Astrocyte (in vitro differentiated cells and primary cell): ENCODE measurements around the gene ESPNL. TPM values are rescaled to one million over a fixed set of nuclear protein-coding genes. Genes with fewer than 3 reads are reported as not detected.

Source experiments
- DNase-seq: peaks from one replicate; pipeline ENCODE4 v3.0.0-alpha.2; 2010; ENCODE audit warnings: low read depth
- FAIRE-seq: peaks from 2 replicates; lab custom pipeline; 2011; peaks lifted over from hg19 to GRCh38; lab: Jason Lieb, UNC
- H2AFZ ChIP-seq: 2 replicates; pipeline ENCODE4 v1.6.0; 2012; ENCODE audit warnings: low read depth, low read length, inconsistent platforms
- H3K27ac ChIP-seq: 2 replicates; pipeline ENCODE4 v1.5.1; 2011; ENCODE audit warnings: low read depth, low read length, inconsistent platforms
- H3K27me3 ChIP-seq: 2 replicates; pipeline ENCODE4 v1.6.0; 2011; ENCODE audit warnings: low read length, inconsistent platforms; ENCODE audit not compliant: insufficient read depth
- H3K36me3 ChIP-seq: 2 replicates; pipeline ENCODE4 v1.5.1; 2011; ENCODE audit warnings: low read length, inconsistent platforms; ENCODE audit not compliant: insufficient read depth
- H3K4me1 ChIP-seq: 2 replicates; pipeline ENCODE4 v1.5.1; 2011; ENCODE audit warnings: low read length, inconsistent platforms; ENCODE audit not compliant: insufficient read depth
- H3K4me2 ChIP-seq: 2 replicates; pipeline ENCODE4 v1.6.0; 2012; ENCODE audit warnings: low read length, inconsistent platforms
- H3K4me3 ChIP-seq: 2 replicates; pipeline ENCODE4 v1.5.1; 2011; ENCODE audit warnings: low read depth, mild to moderate bottlenecking, low read length, inconsistent platforms; ENCODE audit not compliant: insufficient read depth
- H3K79me2 ChIP-seq: 2 replicates; pipeline ENCODE4 v1.6.0; 2012; ENCODE audit warnings: mild to moderate bottlenecking, low read length, inconsistent platforms; ENCODE audit not compliant: insufficient read depth
- H3K9ac ChIP-seq: 2 replicates; pipeline ENCODE4 v1.6.0; 2012; ENCODE audit warnings: mild to moderate bottlenecking, low read length, inconsistent platforms
- H3K9me3 ChIP-seq: 2 replicates; pipeline ENCODE4 v1.5.1; 2012; ENCODE audit warnings: low read depth, mild to moderate bottlenecking, low read length, inconsistent platforms; ENCODE audit not compliant: insufficient read depth
- H4K20me1 ChIP-seq: 2 replicates; pipeline ENCODE4 v1.6.0; 2012; ENCODE audit warnings: low read length, inconsistent platforms; ENCODE audit not compliant: insufficient read depth
- H3K27ac Mint-ChIP-seq: one replicate; pipeline ENCODE4 v1.8.0; 2021; ENCODE audit warnings: mild to moderate bottlenecking, mixed read lengths; ENCODE audit not compliant: unreplicated experiment
- H3K27me3 Mint-ChIP-seq: one replicate; pipeline ENCODE4 v1.8.0; 2021; ENCODE audit warnings: low read depth, mixed read lengths; ENCODE audit not compliant: unreplicated experiment
- H3K36me3 Mint-ChIP-seq: one replicate; pipeline ENCODE4 v1.8.0; 2021; ENCODE audit warnings: low read depth, mixed read lengths; ENCODE audit not compliant: unreplicated experiment
- H3K4me1 Mint-ChIP-seq: one replicate; pipeline ENCODE4 v1.8.0; 2021; ENCODE audit warnings: low read depth, mixed read lengths; ENCODE audit not compliant: unreplicated experiment
- H3K4me3 Mint-ChIP-seq: one replicate; pipeline ENCODE4 v1.8.0; 2021; ENCODE audit warnings: mild to moderate bottlenecking, moderate library complexity, mixed read lengths; ENCODE audit not compliant: unreplicated experiment
- H3K9me3 Mint-ChIP-seq: one replicate; pipeline ENCODE4 v1.8.0; 2021; ENCODE audit warnings: mild to moderate bottlenecking, mixed read lengths; ENCODE audit not compliant: unreplicated experiment
- EZH2 ChIP-seq: IDR thresholded peaks from 2 replicates; pipeline ENCODE4 v1.6.1; 2012; ENCODE audit warnings: mild to moderate bottlenecking, low read length, inconsistent platforms; ENCODE audit not compliant: insufficient read depth
- total RNA-seq: library from RNA; stranded (reverse); gene quantifications from 2 replicates; pipeline ENCODE4 v1.2.1, GENCODE V29; 2021
- TF ChIP-seq, protein P1 (sequence below): IDR thresholded peaks from 2 replicates; pipeline ENCODE4 v1.5.1; 2011; ENCODE audit warnings: low read depth, mild to moderate bottlenecking, inconsistent platforms, low read length, moderate library complexity; ENCODE audit not compliant: insufficient read depth

Gene ESPNL
- total RNA-seq, 1 donor from 2014 or later = not detected

DNA sequence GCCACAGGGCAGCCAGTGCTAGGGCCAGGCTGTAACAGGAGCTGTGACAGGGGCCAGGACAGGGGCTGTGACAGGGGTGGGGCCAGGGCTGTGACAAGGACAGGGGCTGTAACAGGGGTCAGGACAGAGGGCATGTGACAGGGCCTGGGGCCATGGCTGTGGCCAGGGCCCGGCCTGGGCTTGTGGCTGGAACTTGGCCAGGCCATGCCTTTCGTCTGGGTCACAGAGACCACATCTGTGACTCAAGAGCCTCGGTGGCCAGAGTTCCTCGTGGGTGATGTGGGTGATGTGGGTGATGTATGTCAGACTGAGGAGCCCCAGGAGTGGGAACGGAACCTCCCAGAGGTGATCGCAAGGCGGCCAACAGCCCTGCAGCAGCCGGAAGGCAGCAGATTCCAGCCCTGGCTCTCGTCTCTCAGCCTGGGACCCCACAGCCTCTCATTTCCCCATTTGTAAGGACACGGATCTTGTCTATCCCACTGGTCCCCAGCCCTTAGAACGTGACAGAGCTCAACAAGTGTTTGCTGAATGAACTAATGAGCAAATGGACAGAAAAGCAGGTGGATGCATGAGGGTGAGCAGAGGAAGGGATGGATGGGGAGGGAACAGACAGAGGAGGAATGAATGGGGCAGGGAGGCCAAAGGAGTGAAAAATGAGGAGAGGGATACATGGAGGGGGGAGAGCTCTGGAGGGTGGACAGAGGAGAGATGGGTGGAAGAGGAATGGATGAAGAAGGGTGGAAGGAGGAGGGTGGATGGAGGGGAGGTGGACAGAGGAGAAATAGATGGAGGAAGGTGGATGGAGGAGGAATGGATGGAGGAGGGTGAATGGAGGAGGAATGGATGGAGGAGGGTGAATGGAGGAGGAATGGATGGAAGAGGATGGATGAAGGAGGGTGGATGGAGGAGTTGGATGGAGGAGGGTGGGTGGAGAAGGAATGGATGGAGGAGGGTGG lies 17.3 kb downstream of the ESPNL start:
- Mint-ChIP-seq H3K36me3 (peaks cover 4% of the 10 kb centered on the region), H3K27ac (no peak overlapping the region), H3K9me3 (peaks cover 16% of the 10 kb centered on the region), H3K4me3 (no peak overlapping the region), H3K27me3 (peaks cover 26% of the 10 kb centered on the region), H3K4me1 (no peaks in the 10 kb centered on the region)
- H2AFZ ChIP-seq = no peak overlapping the region
- no peaks in the 10 kb centered on the region for H3K79me2 ChIP-seq
- H3K4me2 ChIP-seq = no peak overlapping the region
- peaks cover 5% of the 10 kb centered on the region for H3K27me3 ChIP-seq
- TF ChIP-seq, protein P1, sequence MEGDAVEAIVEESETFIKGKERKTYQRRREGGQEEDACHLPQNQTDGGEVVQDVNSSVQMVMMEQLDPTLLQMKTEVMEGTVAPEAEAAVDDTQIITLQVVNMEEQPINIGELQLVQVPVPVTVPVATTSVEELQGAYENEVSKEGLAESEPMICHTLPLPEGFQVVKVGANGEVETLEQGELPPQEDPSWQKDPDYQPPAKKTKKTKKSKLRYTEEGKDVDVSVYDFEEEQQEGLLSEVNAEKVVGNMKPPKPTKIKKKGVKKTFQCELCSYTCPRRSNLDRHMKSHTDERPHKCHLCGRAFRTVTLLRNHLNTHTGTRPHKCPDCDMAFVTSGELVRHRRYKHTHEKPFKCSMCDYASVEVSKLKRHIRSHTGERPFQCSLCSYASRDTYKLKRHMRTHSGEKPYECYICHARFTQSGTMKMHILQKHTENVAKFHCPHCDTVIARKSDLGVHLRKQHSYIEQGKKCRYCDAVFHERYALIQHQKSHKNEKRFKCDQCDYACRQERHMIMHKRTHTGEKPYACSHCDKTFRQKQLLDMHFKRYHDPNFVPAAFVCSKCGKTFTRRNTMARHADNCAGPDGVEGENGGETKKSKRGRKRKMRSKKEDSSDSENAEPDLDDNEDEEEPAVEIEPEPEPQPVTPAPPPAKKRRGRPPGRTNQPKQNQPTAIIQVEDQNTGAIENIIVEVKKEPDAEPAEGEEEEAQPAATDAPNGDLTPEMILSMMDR = no peak
- no peak for TF ChIP-seq EZH2
- no peaks in the 10 kb centered on the region for H4K20me1 ChIP-seq
- no peak overlapping the region for H3K4me3 ChIP-seq
- H3K9me3 ChIP-seq = peaks cover 12% of the 10 kb centered on the region
- no peak for FAIRE-seq
- no peaks in the 10 kb centered on the region for H3K36me3 ChIP-seq
- peaks cover 3% of the 10 kb centered on the region for H3K4me1 ChIP-seq
- no peak overlapping the region for H3K27ac ChIP-seq
- no peak for DNase-seq
- H3K9ac ChIP-seq = no peak overlapping the region

DNA sequence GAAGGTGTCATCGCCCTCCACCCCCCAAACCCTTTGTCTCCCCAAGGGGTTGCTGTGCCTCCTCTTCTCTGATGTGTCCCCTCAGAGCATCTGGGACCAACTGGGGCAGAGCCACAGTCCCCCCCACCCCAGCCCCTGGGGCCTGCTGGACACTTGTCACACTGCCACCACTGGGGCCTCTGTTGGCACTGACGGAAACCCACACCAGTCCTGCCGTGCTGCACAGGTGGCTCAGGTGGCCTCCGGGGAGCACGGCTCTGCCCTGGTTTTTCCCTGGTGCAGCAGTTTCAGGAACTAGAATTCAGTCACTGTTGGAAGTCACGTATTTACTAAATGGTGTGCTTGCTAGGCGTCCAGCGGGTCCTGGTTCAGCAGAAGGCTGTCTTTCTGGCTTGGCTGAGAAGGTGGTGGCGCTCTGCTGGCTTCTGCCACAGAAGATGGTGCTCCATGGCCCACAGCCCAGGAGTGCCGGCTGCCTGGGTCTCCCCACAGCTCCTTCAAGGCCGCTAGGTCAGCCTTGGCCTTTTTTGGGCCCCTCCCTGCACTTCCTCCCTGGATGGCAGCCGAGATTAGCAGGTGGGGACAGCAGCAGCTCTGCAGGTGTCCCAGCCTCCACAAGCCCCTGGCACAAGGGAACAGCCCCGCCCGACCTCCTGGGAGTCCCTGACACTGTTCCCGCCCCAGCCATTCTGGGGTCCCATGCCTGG lies 19.8 kb downstream of the ESPNL start:
- TF ChIP-seq EZH2 = no peak
- TF ChIP-seq, protein P1 = no peak
- H3K36me3 ChIP-seq = no peaks in the 10 kb centered on the region
- H3K4me1 ChIP-seq = peaks cover 3% of the 10 kb centered on the region
- H3K4me3 Mint-ChIP-seq = no peak overlapping the region
- H3K27ac Mint-ChIP-seq = no peak overlapping the region
- no peak overlapping the region for H3K9ac ChIP-seq
- no peak overlapping the region for H3K4me2 ChIP-seq
- H2AFZ ChIP-seq = no peak overlapping the region
- DNase-seq (no peak), FAIRE-seq (no peak)
- peaks cover 30% of the 10 kb centered on the region for H3K27me3 Mint-ChIP-seq
- no peaks in the 10 kb centered on the region for H4K20me1 ChIP-seq
- no peaks in the 10 kb centered on the region for H3K79me2 ChIP-seq
- no peak overlapping the region for H3K27ac ChIP-seq
- H3K9me3 Mint-ChIP-seq = peaks cover 2% of the 10 kb centered on the region
- peaks cover 4% of the 10 kb centered on the region for H3K9me3 ChIP-seq
- H3K4me3 ChIP-seq = no peak overlapping the region
- H3K36me3 Mint-ChIP-seq = peaks cover 4% of the 10 kb centered on the region
- H3K4me1 Mint-ChIP-seq = no peaks in the 10 kb centered on the region
- H3K27me3 ChIP-seq = peaks cover 5% of the 10 kb centered on the region
